ENCODE measurements around the gene PPIF. TPM values are rescaled to one million over a fixed set of nuclear protein-coding genes. Genes with fewer than 3 reads are reported as not detected.

PPIF gene
- total RNA-seq, 3 donors from 2014 or later: 54.6 to 88.5 (median 77.3) TPM

DNA sequence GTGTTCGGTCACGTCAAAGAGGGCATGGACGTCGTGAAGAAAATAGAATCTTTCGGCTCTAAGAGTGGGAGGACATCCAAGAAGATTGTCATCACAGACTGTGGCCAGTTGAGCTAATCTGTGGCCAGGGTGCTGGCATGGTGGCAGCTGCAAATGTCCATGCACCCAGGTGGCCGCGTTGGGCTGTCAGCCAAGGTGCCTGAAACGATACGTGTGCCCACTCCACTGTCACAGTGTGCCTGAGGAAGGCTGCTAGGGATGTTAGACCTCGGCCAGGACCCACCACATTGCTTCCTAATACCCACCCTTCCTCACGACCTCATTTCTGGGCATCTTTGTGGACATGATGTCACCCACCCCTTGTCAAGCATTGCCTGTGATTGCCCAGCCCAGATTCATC lies 6.5 kb downstream of the PPIF start:
- H3K4me3 ChIP-seq: no peak overlapping the region
- TF ChIP-seq, protein P1, sequence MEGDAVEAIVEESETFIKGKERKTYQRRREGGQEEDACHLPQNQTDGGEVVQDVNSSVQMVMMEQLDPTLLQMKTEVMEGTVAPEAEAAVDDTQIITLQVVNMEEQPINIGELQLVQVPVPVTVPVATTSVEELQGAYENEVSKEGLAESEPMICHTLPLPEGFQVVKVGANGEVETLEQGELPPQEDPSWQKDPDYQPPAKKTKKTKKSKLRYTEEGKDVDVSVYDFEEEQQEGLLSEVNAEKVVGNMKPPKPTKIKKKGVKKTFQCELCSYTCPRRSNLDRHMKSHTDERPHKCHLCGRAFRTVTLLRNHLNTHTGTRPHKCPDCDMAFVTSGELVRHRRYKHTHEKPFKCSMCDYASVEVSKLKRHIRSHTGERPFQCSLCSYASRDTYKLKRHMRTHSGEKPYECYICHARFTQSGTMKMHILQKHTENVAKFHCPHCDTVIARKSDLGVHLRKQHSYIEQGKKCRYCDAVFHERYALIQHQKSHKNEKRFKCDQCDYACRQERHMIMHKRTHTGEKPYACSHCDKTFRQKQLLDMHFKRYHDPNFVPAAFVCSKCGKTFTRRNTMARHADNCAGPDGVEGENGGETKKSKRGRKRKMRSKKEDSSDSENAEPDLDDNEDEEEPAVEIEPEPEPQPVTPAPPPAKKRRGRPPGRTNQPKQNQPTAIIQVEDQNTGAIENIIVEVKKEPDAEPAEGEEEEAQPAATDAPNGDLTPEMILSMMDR (IDR thresholded peaks at IDR 0.05): no peak
- DNase-seq: no peak
- H3K4me1 ChIP-seq (ENCODE audit: low read depth): peaks cover 7% of the 10 kb centered on the region
- H3K36me3 ChIP-seq (ENCODE audit: low read depth): peaks cover 19% of the 10 kb centered on the region
- intact Hi-C loops (cut with DNase I, micrococcal nuclease): no loop called here
- ATAC-seq: no peak
- no peaks in the 10 kb centered on the region for H3K9me3 ChIP-seq

DNA sequence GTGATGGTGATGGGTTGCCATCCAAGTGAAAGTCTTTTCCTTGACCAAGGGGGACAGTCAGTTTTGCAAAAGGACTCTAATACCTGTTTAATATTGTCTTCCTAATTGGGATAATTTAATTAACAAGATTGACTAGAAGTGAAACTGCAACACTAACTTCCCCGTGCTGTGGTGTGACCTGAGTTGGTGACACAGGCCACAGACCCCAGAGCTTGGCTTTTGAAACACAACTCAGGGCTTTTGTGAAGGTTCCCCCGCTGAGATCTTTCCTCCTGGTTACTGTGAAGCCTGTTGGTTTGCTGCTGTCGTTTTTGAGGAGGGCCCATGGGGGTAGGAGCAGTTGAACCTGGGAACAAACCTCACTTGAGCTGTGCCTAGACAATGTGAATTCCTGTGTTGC lies 6.9 kb downstream of the PPIF start:
- Histone ChIP-seq H3K4me1 (ENCODE audit: low read depth) (peaks cover 6% of the 10 kb centered on the region), H3K4me3 (no peak overlapping the region), H3K9me3 (no peaks in the 10 kb centered on the region), H3K36me3 (ENCODE audit: low read depth) (peaks cover 19% of the 10 kb centered on the region)
- TF ChIP-seq, protein P1 (IDR thresholded peaks at IDR 0.05): no peak
- DNase-seq: no peak
- ATAC-seq: no peak
- intact Hi-C loops (cut with DNase I, micrococcal nuclease): no loop called here

DNA sequence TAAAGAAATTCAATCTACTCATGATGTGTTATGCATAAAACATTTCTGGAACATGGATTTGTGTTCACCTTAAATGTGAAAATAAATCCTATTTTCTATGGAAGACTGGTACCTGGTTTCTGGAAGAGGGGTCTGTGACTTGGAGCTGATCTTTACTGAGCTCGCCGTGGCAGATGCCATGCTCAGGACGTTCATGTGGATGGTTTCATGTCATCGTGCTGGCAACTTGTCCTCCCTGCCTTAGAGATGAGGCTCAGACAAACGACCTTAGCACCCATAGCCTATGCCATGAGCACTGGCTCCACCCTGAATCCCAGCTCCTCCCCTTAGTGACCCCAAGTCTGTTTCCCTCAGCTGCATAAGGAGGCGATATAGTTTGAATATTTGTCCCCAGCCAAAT lies 7.3 kb downstream of the PPIF start:
- TF ChIP-seq, protein P1 (IDR thresholded peaks at IDR 0.05): no peak
- H3K4me1 ChIP-seq (ENCODE audit: low read depth): peaks cover 5% of the 10 kb centered on the region
- no peak for DNase-seq
- peaks cover 19% of the 10 kb centered on the region for H3K36me3 ChIP-seq (ENCODE audit: low read depth)
- no peaks in the 10 kb centered on the region for H3K9me3 ChIP-seq
- no peak overlapping the region for H3K4me3 ChIP-seq
- intact Hi-C loops (cut with DNase I, micrococcal nuclease): no loop called here
- no peak for ATAC-seq

DNA sequence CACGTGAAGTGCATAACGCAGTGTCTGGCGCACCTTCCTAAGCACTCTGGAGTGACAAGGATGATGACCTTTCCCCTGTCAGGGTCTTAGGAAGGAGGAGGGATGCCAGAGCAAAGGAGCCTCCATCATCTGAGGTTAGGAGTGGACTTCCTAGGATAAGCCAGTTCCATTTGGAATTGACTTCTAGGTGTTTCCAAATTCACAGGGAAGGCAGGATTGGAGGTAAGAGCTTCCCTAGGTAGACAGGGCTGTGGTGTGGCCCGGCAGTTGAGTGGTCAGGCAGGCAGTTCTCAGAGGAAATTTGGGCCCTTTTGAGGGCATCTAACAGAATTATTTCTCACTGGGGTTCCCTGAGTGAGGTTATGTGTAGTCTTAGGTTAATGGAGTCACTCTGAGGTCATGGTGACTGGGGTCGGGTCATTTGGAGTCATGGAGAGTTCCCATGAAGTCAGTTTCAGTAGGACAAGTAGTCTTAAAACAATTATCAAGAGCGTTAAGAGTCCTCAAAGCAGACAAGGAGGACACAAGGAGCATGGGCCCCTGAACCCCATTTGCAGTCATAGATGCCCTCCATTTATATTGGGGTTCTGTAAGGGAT lies 8.2 kb downstream of the PPIF start:
- ATAC-seq (no peak), DNase-seq (no peak)
- Histone ChIP-seq H3K4me3 (no peak overlapping the region), H3K36me3 (ENCODE audit: low read depth) (peaks cover 19% of the 10 kb centered on the region), H3K4me1 (ENCODE audit: low read depth) (peaks cover 5% of the 10 kb centered on the region), H3K9me3 (no peaks in the 10 kb centered on the region)
- TF ChIP-seq, protein P1 (IDR thresholded peaks at IDR 0.05): no peak
- intact Hi-C loops (cut with DNase I, micrococcal nuclease): no loop called here

DNA sequence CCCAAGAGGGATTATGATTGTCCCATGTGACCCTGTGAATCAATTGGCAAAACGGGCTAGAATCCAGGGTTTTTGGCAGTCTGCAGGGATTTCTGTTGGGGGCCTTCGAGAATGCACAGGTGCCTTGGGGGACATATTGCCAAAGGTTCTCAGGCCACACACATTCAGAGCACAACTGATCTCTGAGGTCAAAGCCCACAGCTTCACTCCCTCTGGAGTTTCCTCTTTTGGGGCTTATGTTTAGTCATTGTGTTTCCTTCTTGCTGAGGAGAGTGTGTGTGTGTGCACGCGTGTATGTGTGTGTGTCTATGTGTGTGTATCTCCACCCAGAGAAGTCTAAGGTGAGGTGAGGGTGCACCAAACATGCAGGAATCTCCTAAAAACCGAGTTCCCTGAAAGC lies 8.8 kb downstream of the PPIF start:
- Histone ChIP-seq H3K36me3 (ENCODE audit: low read depth) (peaks cover 19% of the 10 kb centered on the region), H3K4me1 (ENCODE audit: low read depth) (peaks cover 5% of the 10 kb centered on the region), H3K4me3 (no peak overlapping the region), H3K9me3 (no peaks in the 10 kb centered on the region)
- intact Hi-C loops (cut with DNase I, micrococcal nuclease): no loop called here
- ATAC-seq (peak; percentile 6), DNase-seq (no peak)
- TF ChIP-seq, protein P1 (IDR thresholded peaks at IDR 0.05): no peak

DNA sequence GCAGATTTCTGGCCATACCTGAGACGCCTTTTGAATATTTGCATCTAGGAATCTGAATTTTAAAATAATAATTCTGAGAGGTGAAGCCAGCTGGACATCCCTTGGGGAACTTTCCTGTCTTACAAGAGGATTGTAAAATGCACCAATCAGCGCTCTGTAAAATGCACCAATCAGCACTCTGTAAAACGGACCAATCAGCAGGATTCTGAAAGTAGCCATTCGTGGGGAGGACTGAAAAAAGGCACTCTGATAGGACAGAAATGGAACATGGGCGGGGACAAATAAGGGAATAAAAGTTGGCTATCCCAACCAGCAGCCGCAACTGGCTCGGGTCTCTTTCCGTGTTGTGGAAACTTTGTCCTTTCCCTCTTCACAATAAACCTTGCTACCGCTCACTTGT lies 9.9 kb downstream of the PPIF start:
- TF ChIP-seq, protein P1 (IDR thresholded peaks at IDR 0.05): no peak
- DNase-seq: no peak
- Histone ChIP-seq H3K4me3 (no peak overlapping the region), H3K4me1 (ENCODE audit: low read depth) (peaks cover 5% of the 10 kb centered on the region), H3K36me3 (ENCODE audit: low read depth) (peaks cover 11% of the 10 kb centered on the region), H3K9me3 (no peaks in the 10 kb centered on the region)
- no peak for ATAC-seq
- intact Hi-C loops (cut with DNase I, micrococcal nuclease): no loop called here

Data from mucosa of descending colon (tissue), 3 donors.